Measurements from ENCODE around the gene CFAP251. TPM values are rescaled to one million over a fixed set of nuclear protein-coding genes. Genes with fewer than 3 reads are reported as not detected.

Gene CFAP251
- total RNA-seq, 1 donor from 2014 or later, result 9.5 TPM

Small RNA genes within 50 kb of the gene (small RNA-seq; reads per million reads assigned to genes)
- gene AC069503.3, result not detected
- not detected for gene RF00017
- not detected for gene RNU7-170P

Other genes starting within 250 kb of the CFAP251 start
- gene MORN3, start 248.9 kb upstream of the CFAP251 start, total RNA-seq, result 2.8 TPM
- gene TMEM120B, start 205.8 kb upstream of the CFAP251 start, total RNA-seq, result 13.7 TPM
- gene RHOF, start 124.9 kb upstream of the CFAP251 start, total RNA-seq, result 14.5 TPM
- gene SETD1B, start 114.6 kb upstream of the CFAP251 start, total RNA-seq, result 2.3 TPM
- not detected for gene HPD, start 59.7 kb upstream of the CFAP251 start, total RNA-seq
- 19.8 TPM for gene PSMD9, start 29.8 kb upstream of the CFAP251 start, total RNA-seq
- gene BCL7A, start 103.3 kb downstream of the CFAP251 start, total RNA-seq, result 103 TPM
- 7.6 TPM for gene MLXIP, start 160.2 kb downstream of the CFAP251 start, total RNA-seq